Measurements from ENCODE around the gene GIPR. TPM values are rescaled to one million over a fixed set of nuclear protein-coding genes. Genes with fewer than 3 reads are reported as not detected.
"Not testable (repeated sequence)": the region's sequence is repeated elsewhere in the genome, so short reads cannot be mapped to it uniquely, and the experiment has no call there.

The GIPR gene
- total RNA-seq, 1 donor from 2014 or later = 9.5 TPM

DNA sequence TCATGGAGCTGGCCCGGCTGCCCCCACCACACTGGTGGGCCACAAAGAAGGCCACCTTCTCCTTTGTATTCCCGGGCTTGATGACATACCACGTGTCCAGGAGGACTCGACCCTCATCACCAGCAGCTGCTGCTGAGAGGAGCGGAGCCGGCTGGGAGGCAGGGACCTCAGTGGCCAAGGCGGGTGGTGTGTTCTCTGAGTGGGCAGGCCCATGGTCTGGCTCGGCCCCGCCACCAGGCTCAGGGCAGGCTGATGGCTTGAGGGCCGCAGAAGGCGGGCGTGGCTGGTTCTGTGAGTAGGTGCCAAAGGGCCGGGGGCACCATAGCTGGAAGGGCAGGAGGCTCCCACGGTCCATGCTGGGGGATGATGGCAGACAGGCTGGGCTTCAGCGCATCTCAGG is 45.1 kb downstream of the GIPR start:
- no peaks in the 10 kb centered on the region for H3K27me3 Mint-ChIP-seq (ENCODE audit: low read depth)
- peaks cover 20% of the 10 kb centered on the region for H3K4me1 Mint-ChIP-seq (ENCODE audit: low read depth)
- no peak for DNase-seq (ENCODE audit: low spot score)
- intact Hi-C loops (cut with micrococcal nuclease) = no loop called here
- no peak overlapping the region for H3K27ac Mint-ChIP-seq
- H3K36me3 Mint-ChIP-seq (ENCODE audit: low read depth) = peaks cover 28% of the 10 kb centered on the region
- H3K9me3 Mint-ChIP-seq = no peaks in the 10 kb centered on the region
- H3K4me3 Mint-ChIP-seq (ENCODE audit: low read depth) = no peak overlapping the region

DNA sequence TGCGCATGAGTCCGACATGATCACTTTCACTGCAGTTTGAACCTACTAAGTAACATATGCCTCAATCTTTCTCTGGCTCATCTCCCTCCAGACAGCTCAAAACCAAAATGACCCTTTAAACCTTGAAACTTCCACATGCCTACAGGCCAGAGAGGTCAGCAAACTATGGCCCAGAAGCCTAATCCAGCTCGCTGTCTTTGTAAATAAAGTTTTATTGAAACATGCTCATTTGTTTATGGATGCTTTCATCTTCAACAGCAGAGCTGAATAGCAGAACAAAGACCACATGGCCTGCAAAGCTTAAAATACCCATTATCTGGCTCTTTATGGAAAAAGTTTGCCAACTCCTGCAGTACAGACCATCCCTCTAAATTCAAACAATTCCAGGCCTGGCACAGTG is 47.1 kb downstream of the GIPR start:
- Mint-ChIP-seq H3K27me3 (ENCODE audit: low read depth) (no peaks in the 10 kb centered on the region), H3K36me3 (ENCODE audit: low read depth) (peaks cover 33% of the 10 kb centered on the region), H3K27ac (no peak overlapping the region), H3K4me1 (ENCODE audit: low read depth) (peaks cover 30% of the 10 kb centered on the region), H3K4me3 (ENCODE audit: low read depth) (no peak overlapping the region), H3K9me3 (no peaks in the 10 kb centered on the region)
- no peak for DNase-seq (ENCODE audit: low spot score)
- intact Hi-C loops (cut with micrococcal nuclease) = no loop called here

DNA sequence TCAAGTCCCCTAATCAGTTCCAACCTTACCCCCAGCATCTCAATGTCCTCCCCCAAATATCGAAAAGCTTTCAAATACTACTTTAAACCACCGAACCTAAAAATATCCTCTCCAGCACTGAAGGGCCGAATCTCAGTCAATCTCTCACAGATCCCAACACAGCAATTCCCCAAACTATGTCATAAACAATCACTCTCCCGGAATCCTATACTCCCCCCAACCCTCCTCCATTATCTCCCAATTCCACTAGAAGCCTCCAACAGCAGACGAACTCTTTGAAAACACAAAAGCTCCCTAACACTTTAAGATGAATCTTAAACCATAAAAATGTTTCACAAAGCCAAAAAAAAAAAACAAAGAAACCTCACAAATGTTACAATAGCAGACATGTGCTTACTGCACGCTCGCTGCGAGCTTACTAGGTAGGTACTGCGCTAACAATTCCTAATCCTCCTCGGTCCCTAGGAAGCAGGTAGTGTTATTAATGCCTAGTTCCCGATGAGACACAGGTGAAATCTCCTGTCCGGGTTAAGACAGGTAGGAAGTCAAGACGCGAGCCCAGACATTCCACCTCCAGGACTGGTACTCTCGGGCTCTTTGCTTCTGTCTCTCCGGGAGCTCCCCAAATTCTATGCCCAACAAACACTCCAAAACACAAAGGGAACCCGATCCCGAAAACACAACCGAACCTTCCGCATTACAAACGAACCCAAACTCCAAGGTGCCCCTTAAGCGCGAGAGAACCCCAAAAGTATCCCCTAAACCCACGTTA is 48.5 kb downstream of the GIPR start:
- intact Hi-C loops (cut with micrococcal nuclease) = loop anchor here (1.0 kb wide), 2 partner anchors 14 to 24 kb away; partner anchors contain the start of genes FBXO46 and QPCTL
- H3K36me3 Mint-ChIP-seq (ENCODE audit: low read depth) = peaks cover 29% of the 10 kb centered on the region
- DNase-seq (ENCODE audit: low spot score) = no peak
- H3K27ac Mint-ChIP-seq = peak overlapping the region; percentile 94
- H3K9me3 Mint-ChIP-seq = no peaks in the 10 kb centered on the region
- H3K4me1 Mint-ChIP-seq (ENCODE audit: low read depth) = peaks cover 27% of the 10 kb centered on the region
- H3K4me3 Mint-ChIP-seq (ENCODE audit: low read depth) = peak overlapping the region; percentile 94
- no peaks in the 10 kb centered on the region for H3K27me3 Mint-ChIP-seq (ENCODE audit: low read depth)

DNA sequence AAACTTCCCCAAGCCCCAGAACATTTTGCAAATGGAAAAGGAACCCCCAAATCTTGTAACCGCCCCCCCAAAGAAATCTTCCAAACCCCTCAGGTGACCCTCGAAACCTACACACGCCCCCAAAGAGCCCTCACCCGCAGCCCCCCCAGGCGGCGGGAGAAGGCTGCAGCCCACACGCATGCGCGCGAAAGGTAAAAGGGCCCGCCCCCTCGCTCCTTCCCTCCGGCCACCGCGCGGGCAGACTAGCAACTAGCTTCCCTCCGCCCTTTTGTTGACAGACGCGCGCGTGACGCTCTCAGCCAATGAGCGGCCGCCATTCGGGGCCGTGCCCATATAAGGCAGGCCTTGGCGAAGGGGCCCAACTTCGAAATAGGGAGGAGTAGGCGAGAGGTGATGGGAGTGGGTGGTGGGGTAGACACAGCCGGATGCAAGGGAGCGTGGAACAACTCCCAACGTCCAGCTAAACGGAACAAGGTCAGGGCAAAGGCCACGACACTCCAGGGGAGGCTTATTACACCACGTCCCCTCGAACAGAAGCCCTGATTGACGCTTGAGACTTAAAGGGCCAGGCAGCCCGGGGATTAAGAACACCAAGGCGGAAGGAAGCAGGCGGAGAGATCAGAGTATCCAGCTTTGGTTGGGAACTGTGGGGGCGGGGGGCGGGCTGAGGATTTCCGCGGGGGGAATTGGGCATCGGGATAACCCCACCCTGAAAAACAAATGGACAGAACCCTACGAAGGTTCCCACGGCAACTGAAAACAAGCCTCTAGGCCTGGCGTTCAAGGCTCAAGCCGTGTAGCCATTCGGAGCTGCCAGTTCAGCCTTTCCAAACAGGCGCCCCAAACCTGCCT is 49.3 kb downstream of the GIPR start:
- Mint-ChIP-seq H3K36me3 (ENCODE audit: low read depth) (peaks cover 32% of the 10 kb centered on the region), H3K9me3 (no peaks in the 10 kb centered on the region), H3K4me3 (ENCODE audit: low read depth) (peak overlapping the region; percentile 94), H3K27ac (peak overlapping the region; percentile 94), H3K27me3 (ENCODE audit: low read depth) (no peaks in the 10 kb centered on the region), H3K4me1 (ENCODE audit: low read depth) (peaks cover 27% of the 10 kb centered on the region)
- DNase-seq (ENCODE audit: low spot score) = peak; percentile 99
- intact Hi-C loops (cut with micrococcal nuclease) = loop anchor here (1.0 kb wide), 2 partner anchors 13 to 25 kb away; partner anchors contain the start of genes FBXO46 and QPCTL

DNA sequence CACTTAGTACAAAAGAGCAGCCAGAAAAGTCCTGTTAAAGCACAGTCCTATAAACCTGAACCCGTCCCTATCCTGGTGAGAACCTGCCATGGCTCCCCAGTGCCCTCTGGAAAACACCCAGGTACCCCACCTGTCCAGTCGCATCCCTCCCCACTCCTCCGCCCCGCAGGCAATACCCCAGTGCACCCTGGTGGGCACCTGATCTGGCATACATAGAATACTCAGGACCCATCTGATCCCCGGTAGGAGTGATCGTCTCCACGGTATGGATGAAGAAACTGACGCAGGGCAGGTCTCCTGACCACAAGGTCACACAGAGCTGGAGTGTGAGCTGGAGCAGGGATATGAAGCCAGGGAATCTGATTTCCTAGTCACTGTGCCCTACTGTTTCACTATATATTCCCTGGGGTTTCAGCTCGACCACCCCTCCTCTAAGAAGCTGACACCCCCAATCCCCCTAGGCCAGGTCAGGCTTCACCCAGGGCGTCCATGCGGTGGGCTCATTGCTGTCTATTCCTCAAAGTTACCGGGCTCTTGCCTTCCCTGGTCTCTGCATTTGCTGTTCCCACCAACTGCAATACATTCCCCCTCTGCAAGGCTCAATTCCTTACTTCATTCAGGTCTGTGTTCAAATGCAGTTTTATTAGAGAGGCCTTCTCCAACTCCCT is 50.1 kb downstream of the GIPR start:
- DNase-seq (ENCODE audit: low spot score) = no peak
- no peaks in the 10 kb centered on the region for H3K9me3 Mint-ChIP-seq
- H3K4me3 Mint-ChIP-seq (ENCODE audit: low read depth) = peak overlapping the region; percentile 94
- H3K4me1 Mint-ChIP-seq (ENCODE audit: low read depth) = peaks cover 27% of the 10 kb centered on the region
- peak overlapping the region; percentile 94 for H3K27ac Mint-ChIP-seq
- no peaks in the 10 kb centered on the region for H3K27me3 Mint-ChIP-seq (ENCODE audit: low read depth)
- intact Hi-C loops (cut with micrococcal nuclease) = loop anchor here (1.0 kb wide), 2 partner anchors 12 to 26 kb away; partner anchors contain the start of genes FBXO46 and QPCTL
- H3K36me3 Mint-ChIP-seq (ENCODE audit: low read depth) = peaks cover 32% of the 10 kb centered on the region

DNA sequence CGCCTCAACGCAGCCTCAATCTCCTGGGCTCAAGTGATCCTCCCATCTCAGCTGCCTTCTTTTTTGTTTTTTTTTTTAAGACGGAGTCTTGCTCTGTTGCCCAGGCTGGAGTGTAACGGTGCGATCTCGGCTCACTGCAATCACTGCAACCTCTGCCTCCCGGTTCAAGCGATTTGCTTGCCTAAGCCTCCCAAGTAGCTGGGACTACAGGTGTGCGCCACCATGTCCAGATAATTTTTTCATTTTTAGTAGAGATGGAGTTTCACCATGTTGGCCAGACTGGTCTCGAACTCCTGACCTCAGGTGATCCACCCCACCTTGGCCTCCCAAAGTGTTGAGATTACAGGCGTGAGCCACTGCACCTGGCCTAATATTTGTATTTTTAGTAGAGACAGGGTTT is 52.0 kb downstream of the GIPR start:
- DNase-seq (ENCODE audit: low spot score); H3K27me3 Mint-ChIP-seq (ENCODE audit: low read depth); H3K9me3 Mint-ChIP-seq; H3K27ac Mint-ChIP-seq; intact Hi-C loops (cut with micrococcal nuclease); H3K4me3 Mint-ChIP-seq (ENCODE audit: low read depth): not testable (repeated sequence)
- Mint-ChIP-seq H3K4me1 (ENCODE audit: low read depth) (peaks cover 24% of the 10 kb centered on the region), H3K36me3 (ENCODE audit: low read depth) (peaks cover 41% of the 10 kb centered on the region)

DNA sequence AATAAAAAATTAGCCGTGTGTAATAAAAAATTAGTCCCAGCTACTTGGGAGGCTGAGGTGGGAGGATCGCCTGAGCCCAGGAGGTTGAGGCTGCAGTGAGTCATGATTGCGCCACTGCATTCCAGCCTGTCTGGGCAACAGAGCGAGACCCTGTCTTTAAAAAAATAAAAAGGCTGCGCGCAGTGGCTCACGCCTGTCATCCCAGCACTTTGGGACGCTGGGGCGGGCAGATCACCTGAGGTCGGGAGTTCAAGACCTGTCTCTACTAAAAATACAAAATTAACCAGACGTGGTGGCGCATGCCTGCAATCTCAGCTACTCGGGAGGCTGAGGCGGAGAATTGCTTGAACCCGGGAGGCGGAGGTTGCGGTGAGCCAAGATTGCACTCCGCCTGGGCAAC is 60.7 kb downstream of the GIPR start:
- H3K27ac Mint-ChIP-seq; intact Hi-C loops (cut with micrococcal nuclease); DNase-seq (ENCODE audit: low spot score); H3K9me3 Mint-ChIP-seq; H3K27me3 Mint-ChIP-seq (ENCODE audit: low read depth): not testable (repeated sequence)
- Mint-ChIP-seq H3K36me3 (ENCODE audit: low read depth) (peaks cover 21% of the 10 kb centered on the region), H3K4me3 (ENCODE audit: low read depth) (peak overlapping the region; percentile 26), H3K4me1 (ENCODE audit: low read depth) (peaks cover 18% of the 10 kb centered on the region)

DNA sequence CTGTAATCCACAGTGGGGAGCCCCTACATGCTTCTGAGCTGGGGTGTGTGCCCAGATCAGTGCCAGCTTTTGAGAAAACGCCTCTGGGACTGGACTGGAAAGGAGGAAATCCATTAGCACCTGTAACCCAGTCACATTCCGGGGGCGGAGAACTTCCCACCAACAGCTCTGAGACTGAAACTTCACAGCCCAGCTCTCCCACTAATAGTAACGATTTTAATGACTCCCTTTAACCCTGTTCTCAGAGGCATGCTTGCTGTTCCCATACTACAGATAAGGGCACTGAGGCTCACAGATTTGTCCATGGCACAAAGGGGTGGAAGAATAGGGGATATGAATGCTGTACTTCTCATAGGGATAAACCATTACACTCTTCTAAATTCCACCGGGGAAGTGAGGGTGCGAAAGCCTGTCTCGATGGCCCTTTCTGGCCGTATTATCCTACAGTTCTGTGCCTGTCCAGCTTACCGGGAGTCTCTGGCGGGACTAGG is 61.8 kb downstream of the GIPR start:
- peaks cover 15% of the 10 kb centered on the region for H3K36me3 Mint-ChIP-seq (ENCODE audit: low read depth)
- H3K4me1 Mint-ChIP-seq (ENCODE audit: low read depth) = peaks cover 18% of the 10 kb centered on the region
- H3K27ac Mint-ChIP-seq = peak overlapping the region; percentile 92
- no peak for DNase-seq (ENCODE audit: low spot score)
- H3K4me3 Mint-ChIP-seq (ENCODE audit: low read depth) = peak overlapping the region; percentile 100
- no peaks in the 10 kb centered on the region for H3K27me3 Mint-ChIP-seq (ENCODE audit: low read depth)
- intact Hi-C loops (cut with micrococcal nuclease) = loop anchor here (1.0 to 5.0 kb wide), 3 partner anchors 13 to 132 kb away; partner anchors contain the start of genes FOXA3, QPCTL and SYMPK
- no peaks in the 10 kb centered on the region for H3K9me3 Mint-ChIP-seq

DNA sequence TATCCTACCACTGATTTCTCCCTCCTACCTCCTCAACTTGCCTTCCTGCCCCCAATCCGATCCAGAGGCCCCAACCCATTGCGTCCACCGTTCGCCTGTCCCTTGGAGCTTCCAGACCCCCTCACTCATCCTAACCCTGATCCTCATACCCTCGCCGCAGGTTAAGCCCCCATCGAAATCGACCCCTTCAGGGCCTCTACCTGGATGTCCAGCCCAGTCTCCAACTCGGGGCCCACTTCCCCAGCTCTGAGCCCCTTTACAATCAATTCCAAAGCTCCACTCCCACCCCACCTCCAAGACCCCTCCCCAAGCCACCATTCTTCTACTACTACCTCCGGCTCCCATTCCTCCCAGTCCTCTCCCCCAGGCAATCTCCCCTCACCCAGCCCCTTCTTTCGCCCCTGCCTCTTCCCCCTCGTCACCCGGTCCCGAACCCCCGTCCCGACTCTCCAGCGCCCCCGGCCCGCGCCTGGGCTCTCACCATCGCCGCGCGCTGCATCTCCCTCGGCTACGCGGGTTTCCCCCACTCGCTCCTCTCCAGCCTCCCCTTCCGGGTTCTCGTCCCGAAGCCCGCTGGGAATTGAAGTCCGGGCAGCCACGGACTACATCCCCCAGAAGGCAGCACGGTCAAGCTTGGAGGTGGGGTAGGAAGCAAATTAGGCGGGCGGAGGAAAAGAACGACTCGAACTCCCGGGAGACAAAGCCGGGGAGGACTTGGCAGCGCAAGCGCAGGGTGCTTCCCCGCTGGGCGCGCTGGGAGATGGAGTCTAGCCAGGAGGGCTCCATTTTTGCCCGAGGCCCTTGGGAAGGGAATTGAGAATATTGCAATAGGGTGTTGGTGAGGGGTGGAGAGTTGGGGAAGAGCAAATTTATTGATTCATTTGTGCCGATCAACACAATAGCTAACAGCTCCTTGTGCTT is 62.6 kb downstream of the GIPR start, which contains the start of gene FBXO46:
TSS of gene FBXO46 (minus strand) at position 529 of the 921 bp plus-strand sequence. CDS start 17,401 bp downstream, outside the sequence.
- Mint-ChIP-seq H3K9me3 (no peaks in the 10 kb centered on the region), H3K4me1 (ENCODE audit: low read depth) (peaks cover 18% of the 10 kb centered on the region), H3K27ac (peak within 1 kb of the TSS; percentile 92), H3K27me3 (ENCODE audit: low read depth) (no peaks in the 10 kb centered on the region), H3K36me3 (ENCODE audit: low read depth) (peaks cover 14% of the 10 kb centered on the region), H3K4me3 (ENCODE audit: low read depth) (peak within 1 kb of the TSS; percentile 100)
- DNase-seq (ENCODE audit: low spot score) = peak; percentile 93
- intact Hi-C loops (cut with micrococcal nuclease) = loop anchor here (1.0 to 5.0 kb wide), 3 partner anchors 13 to 132 kb away; partner anchors contain the start of genes FOXA3, QPCTL and SYMPK
